ENCODE data around the gene PARVB.
A peak's percentile ranks its signal among the peaks of the same experiment; 100 is the strongest.
"Not testable (repeated sequence)": the region's sequence is repeated elsewhere in the genome, so short reads cannot be mapped to it uniquely, and the experiment has no call there.

The PARVB gene

GRCh38 chr22:43998679-43999264, 25.3 kb upstream of the PARVB start:
- ATAC-seq, result no peak

GRCh38 chr22:43999378-43999777, 24.7 kb upstream of the PARVB start:
- ATAC-seq, result no peak

- no peak for ATAC-seq
Observed at GRCh38 chr22:44000123-44000522, 24.0 kb upstream of the PARVB start.

- ATAC-seq, result no peak
Observed at GRCh38 chr22:44001521-44001920, 22.6 kb upstream of the PARVB start.

GRCh38 chr22:44002324-44002723, 21.8 kb upstream of the PARVB start:
- ATAC-seq, result no peak

- ATAC-seq, result no peak
Observed at GRCh38 chr22:44002997-44003396, 21.1 kb upstream of the PARVB start.

GRCh38 chr22:44003405-44004103, 20.5 kb upstream of the PARVB start:
- ATAC-seq, result no peak

- ATAC-seq, result no peak
Observed at GRCh38 chr22:44004104-44004460, 20.0 kb upstream of the PARVB start.

- no peak for ATAC-seq
Observed at GRCh38 chr22:44005524-44005923, 18.6 kb upstream of the PARVB start.

GRCh38 chr22:44012162-44012561, 11.9 kb upstream of the PARVB start:
- no peak for ATAC-seq

GRCh38 chr22:44012591-44012990, 11.5 kb upstream of the PARVB start:
- ATAC-seq, result no peak

GRCh38 chr22:44014241-44014640, 9.9 kb upstream of the PARVB start:
- no peak for ATAC-seq

- ATAC-seq, result not testable (repeated sequence)
Observed at GRCh38 chr22:44016586-44016985, 7.5 kb upstream of the PARVB start.

- ATAC-seq, result no peak
Observed at GRCh38 chr22:44018594-44018993, 5.5 kb upstream of the PARVB start.

- no peak for ATAC-seq
Observed at GRCh38 chr22:44019416-44019815, 4.7 kb upstream of the PARVB start.

GRCh38 chr22:44019846-44020245, 4.3 kb upstream of the PARVB start:
- no peak for ATAC-seq

- no peak for ATAC-seq
Observed at GRCh38 chr22:44020981-44021380, 3.1 kb upstream of the PARVB start.

GRCh38 chr22:44023404-44024287, 456 bp upstream of the PARVB start:
- ATAC-seq, result peak; percentile 50 to 52

- ATAC-seq, result peak in 1 of 2 donors; percentile 12
Observed at GRCh38 chr22:44025171-44026065, 1.3 kb downstream of the PARVB start.

GRCh38 chr22:44026066-44026629, 2.0 kb downstream of the PARVB start:
- ATAC-seq, result no peak

- peak; percentile 75 to 77 for ATAC-seq
Observed at GRCh38 chr22:44026630-44027511, 2.8 kb downstream of the PARVB start.

All from activated CD4-positive, CD25-positive, alpha-beta regulatory T cell treated with anti-CD3 and anti-CD28 coated beads, Interleukin-2, amount 50 U/mL, for 24 hours (primary cell).